Left kidney (tissue), 2 donors: Measurements from ENCODE around the gene ZMIZ1. TPM values are rescaled to one million over a fixed set of nuclear protein-coding genes. Genes with fewer than 3 reads are reported as not detected.

ENCODE experiments used
- DNase-seq: peaks from one replicate; pipeline ENCODE4 v3.0.0-alpha.2; 2013
- polyA plus RNA-seq: library from polyadenylated mRNA; unstranded; fragments of 120-200 nt; gene quantifications from one replicate; pipeline ENCODE4 v1.2.1, GENCODE V29; 2013; ENCODE audit not compliant: insufficient read length

ZMIZ1 gene
- polyA plus RNA-seq, 1 donor = 70.2 TPM

- no peak for DNase-seq
Observed at GRCh38 chr10:79173582-79174262, 105.0 kb downstream of the ZMIZ1 start.

- DNase-seq = no peak
Observed at GRCh38 chr10:79176052-79176501, 107.3 kb downstream of the ZMIZ1 start.

GRCh38 chr10:79176949-79177602, 108.3 kb downstream of the ZMIZ1 start:
- no peak for DNase-seq

- no peak for DNase-seq
Observed at GRCh38 chr10:79178070-79178576, 109.4 kb downstream of the ZMIZ1 start.

GRCh38 chr10:79178614-79179163, 109.9 kb downstream of the ZMIZ1 start:
- peak; percentile 90 for DNase-seq

- no peak for DNase-seq
Observed at GRCh38 chr10:79179164-79179956, 110.6 kb downstream of the ZMIZ1 start.

- no peak for DNase-seq
Observed at GRCh38 chr10:79179957-79180309, 111.2 kb downstream of the ZMIZ1 start.

- no peak for DNase-seq
Observed at GRCh38 chr10:79180414-79181221, 111.9 kb downstream of the ZMIZ1 start.

- no peak for DNase-seq
Observed at GRCh38 chr10:79181227-79181626, 112.5 kb downstream of the ZMIZ1 start.

GRCh38 chr10:79181698-79182521, 113.1 kb downstream of the ZMIZ1 start:
- DNase-seq = no peak

GRCh38 chr10:79182781-79183467, 114.2 kb downstream of the ZMIZ1 start:
- no peak for DNase-seq

- no peak for DNase-seq
Observed at GRCh38 chr10:79183468-79183865, 114.7 kb downstream of the ZMIZ1 start.

GRCh38 chr10:79184145-79184625, 115.4 kb downstream of the ZMIZ1 start:
- DNase-seq = no peak

- DNase-seq = no peak
Observed at GRCh38 chr10:79184657-79185056, 115.9 kb downstream of the ZMIZ1 start.

GRCh38 chr10:79185067-79185774, 116.5 kb downstream of the ZMIZ1 start:
- DNase-seq = peak; percentile 79

GRCh38 chr10:79185796-79186374, 117.1 kb downstream of the ZMIZ1 start:
- no peak for DNase-seq

- no peak for DNase-seq
Observed at GRCh38 chr10:79186486-79187120, 117.8 kb downstream of the ZMIZ1 start.
